Breast epithelium (tissue), 3 donors: ENCODE measurements around the gene RAB9A.
"Not testable (repeated sequence)": the region's sequence is repeated elsewhere in the genome, so short reads cannot be mapped to it uniquely, and the experiment has no call there.

Source experiments
- POLR2A ChIP-seq: fragments of 450-650 bp; IDR thresholded peaks from one replicate; pipeline ENCODE4 v1.6.1; 2016; ENCODE audit warnings: antibody characterized with exemption, mild to moderate bottlenecking, moderate library complexity
- POLR2AphosphoS5 ChIP-seq, 3 donors: sonication (generic); formaldehyde crosslinking; IDR thresholded peaks; one replicate each; pipeline ENCODE4 v1.6.1; 2017; ENCODE audit warnings: antibody characterized with exemption in 3 of 3
- TF ChIP-seq, protein P1 (sequence below), 3 donors: fragments of 450-650 bp; IDR thresholded peaks; one replicate each; pipeline ENCODE4 v1.5.1; 2016 to 2017; ENCODE audit warnings: antibody characterized with exemption in 3 of 3, mild to moderate bottlenecking in 3 of 3, moderate library complexity in 3 of 3

DNA sequence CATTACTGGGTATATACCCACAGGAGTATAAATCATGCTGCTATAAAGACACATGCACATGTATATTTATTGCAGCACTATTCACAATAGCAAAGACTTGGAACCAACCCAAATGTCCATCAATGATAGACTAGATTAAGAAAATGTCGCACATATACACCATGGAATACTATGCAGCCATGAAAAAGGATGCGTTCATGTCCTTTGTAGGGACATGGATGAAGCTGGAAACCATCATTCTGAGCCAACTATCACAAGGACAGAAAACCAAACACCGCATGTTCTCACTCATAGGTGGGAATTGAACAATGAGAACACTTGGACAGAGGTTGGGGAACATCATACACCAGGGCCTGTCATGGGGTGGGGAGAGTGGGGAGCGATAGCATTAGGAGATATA lies 9.2 kb upstream of the RAB9A start:
- TF ChIP-seq, protein P1, sequence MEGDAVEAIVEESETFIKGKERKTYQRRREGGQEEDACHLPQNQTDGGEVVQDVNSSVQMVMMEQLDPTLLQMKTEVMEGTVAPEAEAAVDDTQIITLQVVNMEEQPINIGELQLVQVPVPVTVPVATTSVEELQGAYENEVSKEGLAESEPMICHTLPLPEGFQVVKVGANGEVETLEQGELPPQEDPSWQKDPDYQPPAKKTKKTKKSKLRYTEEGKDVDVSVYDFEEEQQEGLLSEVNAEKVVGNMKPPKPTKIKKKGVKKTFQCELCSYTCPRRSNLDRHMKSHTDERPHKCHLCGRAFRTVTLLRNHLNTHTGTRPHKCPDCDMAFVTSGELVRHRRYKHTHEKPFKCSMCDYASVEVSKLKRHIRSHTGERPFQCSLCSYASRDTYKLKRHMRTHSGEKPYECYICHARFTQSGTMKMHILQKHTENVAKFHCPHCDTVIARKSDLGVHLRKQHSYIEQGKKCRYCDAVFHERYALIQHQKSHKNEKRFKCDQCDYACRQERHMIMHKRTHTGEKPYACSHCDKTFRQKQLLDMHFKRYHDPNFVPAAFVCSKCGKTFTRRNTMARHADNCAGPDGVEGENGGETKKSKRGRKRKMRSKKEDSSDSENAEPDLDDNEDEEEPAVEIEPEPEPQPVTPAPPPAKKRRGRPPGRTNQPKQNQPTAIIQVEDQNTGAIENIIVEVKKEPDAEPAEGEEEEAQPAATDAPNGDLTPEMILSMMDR (IDR thresholded peaks at IDR 0.05): not testable (repeated sequence)
- TF ChIP-seq POLR2AphosphoS5 (IDR thresholded peaks at IDR 0.05); POLR2A: not testable (repeated sequence)
